WERI-Rb-1 (cell line): Measurements from ENCODE around the gene P2RX5.
"Not testable (repeated sequence)": the region's sequence is repeated elsewhere in the genome, so short reads cannot be mapped to it uniquely, and the experiment has no call there.

ENCODE experiments used
- DNase-seq: peaks from one replicate; pipeline ENCODE4 v3.0.0-alpha.2; 2020
- H3K27ac ChIP-seq: fragments of 250-450 bp; sonication (Bioruptor Pico); 2 replicates; pipeline ENCODE4 v1.5.1; 2020; ENCODE audit warnings: mild to moderate bottlenecking, moderate library complexity
- H3K27me3 ChIP-seq: fragments of 250-450 bp; sonication (Bioruptor Pico); 2 replicates; pipeline ENCODE4 v1.5.1; 2021; ENCODE audit warnings: mild to moderate bottlenecking, low read depth, moderate library complexity; ENCODE audit not compliant: insufficient read depth, severe bottlenecking
- H3K36me3 ChIP-seq: fragments of 250-450 bp; sonication (Bioruptor Pico); 2 replicates; pipeline ENCODE4 v1.5.1; 2020; ENCODE audit warnings: mild to moderate bottlenecking, moderate library complexity
- H3K4me3 ChIP-seq: 2 replicates; pipeline ENCODE4 v1.5.1; 2011; ENCODE audit warnings: low read depth, mild to moderate bottlenecking, control low read depth, low read length
- H3K9me3 ChIP-seq: fragments of 250-450 bp; sonication (Bioruptor Pico); 2 replicates; pipeline ENCODE4 v1.5.1; 2021; ENCODE audit warnings: mild to moderate bottlenecking, moderate library complexity; ENCODE audit not compliant: severe bottlenecking
- TF ChIP-seq, protein P1 (sequence below): IDR thresholded peaks from 2 replicates; pipeline ENCODE4 v1.5.1; 2011; ENCODE audit warnings: low read depth, mild to moderate bottlenecking, control low read depth, inconsistent platforms, low read length

P2RX5 gene

DNA sequence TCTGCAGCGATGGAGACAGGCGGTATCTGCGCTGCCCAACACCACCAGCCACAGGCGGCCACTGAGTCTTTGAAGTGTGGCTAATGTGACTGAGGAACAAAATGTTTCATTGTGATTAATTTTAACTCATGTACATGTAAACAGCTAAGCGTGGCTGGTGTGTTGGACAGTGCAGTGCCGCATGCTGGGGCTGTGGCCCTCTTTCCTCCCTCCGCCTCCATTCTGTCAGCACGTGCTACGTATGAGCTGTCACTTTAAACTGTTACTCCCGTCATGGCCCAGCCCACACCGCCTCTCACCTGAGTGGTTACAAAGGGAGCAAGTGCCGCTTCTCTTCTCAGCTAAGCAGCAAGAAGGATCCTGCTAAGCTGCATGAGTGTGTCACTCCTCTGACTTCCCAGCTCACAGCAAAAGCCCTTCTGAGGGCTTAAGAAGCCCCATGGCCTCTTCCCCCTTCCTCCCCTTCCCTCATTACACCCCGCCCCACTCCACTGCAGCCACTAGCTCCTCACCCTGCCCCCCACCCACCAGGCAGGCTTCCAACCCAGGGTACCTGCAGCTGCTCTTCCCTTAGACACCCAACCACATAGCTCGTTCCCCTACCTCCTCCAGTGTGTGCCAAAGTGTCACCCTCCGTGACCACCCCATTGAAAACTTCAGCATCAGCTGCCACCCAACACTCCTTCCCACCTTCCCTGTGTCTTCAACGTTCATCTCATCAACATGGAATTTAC lies 42.8 kb upstream of the P2RX5 start:
- Histone ChIP-seq H3K36me3 (no peaks in the 10 kb centered on the region), H3K27me3 (no peaks in the 10 kb centered on the region), H3K4me3 (no peak overlapping the region), H3K27ac (no peak overlapping the region), H3K9me3 (no peaks in the 10 kb centered on the region)
- TF ChIP-seq, protein P1, sequence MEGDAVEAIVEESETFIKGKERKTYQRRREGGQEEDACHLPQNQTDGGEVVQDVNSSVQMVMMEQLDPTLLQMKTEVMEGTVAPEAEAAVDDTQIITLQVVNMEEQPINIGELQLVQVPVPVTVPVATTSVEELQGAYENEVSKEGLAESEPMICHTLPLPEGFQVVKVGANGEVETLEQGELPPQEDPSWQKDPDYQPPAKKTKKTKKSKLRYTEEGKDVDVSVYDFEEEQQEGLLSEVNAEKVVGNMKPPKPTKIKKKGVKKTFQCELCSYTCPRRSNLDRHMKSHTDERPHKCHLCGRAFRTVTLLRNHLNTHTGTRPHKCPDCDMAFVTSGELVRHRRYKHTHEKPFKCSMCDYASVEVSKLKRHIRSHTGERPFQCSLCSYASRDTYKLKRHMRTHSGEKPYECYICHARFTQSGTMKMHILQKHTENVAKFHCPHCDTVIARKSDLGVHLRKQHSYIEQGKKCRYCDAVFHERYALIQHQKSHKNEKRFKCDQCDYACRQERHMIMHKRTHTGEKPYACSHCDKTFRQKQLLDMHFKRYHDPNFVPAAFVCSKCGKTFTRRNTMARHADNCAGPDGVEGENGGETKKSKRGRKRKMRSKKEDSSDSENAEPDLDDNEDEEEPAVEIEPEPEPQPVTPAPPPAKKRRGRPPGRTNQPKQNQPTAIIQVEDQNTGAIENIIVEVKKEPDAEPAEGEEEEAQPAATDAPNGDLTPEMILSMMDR, result no peak
- peak; percentile 61 for DNase-seq

GRCh38 chr17:3735515-3735914 lies 39.6 kb upstream of the P2RX5 start:
- Histone ChIP-seq H3K36me3 (no peaks in the 10 kb centered on the region), H3K27me3 (no peaks in the 10 kb centered on the region), H3K4me3 (no peak overlapping the region), H3K9me3 (no peaks in the 10 kb centered on the region), H3K27ac (no peak overlapping the region)
- DNase-seq, result no peak
- TF ChIP-seq, protein P1, result no peak

DNA sequence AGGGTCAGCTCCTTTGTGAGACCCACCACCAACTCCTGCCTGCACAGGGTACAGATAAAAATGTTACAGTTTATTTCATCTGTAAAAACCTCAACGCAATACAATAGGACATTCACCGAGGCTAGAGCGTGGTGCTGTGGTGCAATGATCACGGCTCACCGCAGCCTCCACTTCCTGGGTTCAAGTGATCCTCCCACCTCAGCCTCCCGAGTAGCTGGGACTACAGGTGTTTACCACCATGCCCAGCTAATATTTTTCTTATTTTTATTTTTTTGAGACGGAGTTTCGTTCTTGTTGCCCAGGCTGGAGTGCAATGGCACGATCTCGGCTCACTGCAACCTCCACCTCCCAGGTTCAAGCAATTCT lies 38.9 kb upstream of the P2RX5 start:
- H3K27ac ChIP-seq, H3K4me3 ChIP-seq, DNase-seq, H3K9me3 ChIP-seq, H3K27me3 ChIP-seq, H3K36me3 ChIP-seq: not testable (repeated sequence)

DNA sequence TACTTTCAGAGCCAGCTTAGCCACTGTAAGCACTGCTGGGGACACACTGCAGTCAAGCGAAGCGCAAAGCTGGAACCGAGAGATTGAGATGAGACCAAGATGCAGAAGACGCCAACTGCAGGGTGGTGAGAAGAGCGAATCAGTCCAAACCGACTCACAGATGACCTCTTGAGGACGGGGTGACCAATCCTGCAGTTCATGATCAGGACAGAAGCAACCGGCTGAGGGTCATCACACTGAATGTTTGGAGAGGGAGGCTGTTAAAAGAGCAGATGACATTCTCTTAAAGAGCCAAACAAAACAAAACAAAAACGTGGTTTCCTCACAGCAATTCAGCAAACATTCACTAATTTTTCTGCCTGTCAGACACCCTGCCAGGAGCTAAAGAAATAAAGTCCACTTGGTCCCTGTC lies 36.3 kb upstream of the P2RX5 start:
- no peaks in the 10 kb centered on the region for H3K9me3 ChIP-seq
- H3K36me3 ChIP-seq, result peaks cover 9% of the 10 kb centered on the region
- H3K4me3 ChIP-seq, result no peak overlapping the region
- no peak overlapping the region for H3K27ac ChIP-seq
- DNase-seq, result peak; percentile 22
- TF ChIP-seq, protein P1, result peak; percentile 28
- H3K27me3 ChIP-seq, result no peaks in the 10 kb centered on the region

GRCh38 chr17:3730881-3731429 lies 35.0 kb upstream of the P2RX5 start:
- no peak for DNase-seq
- H3K36me3 ChIP-seq, result peaks cover 20% of the 10 kb centered on the region
- no peak overlapping the region for H3K27ac ChIP-seq
- H3K4me3 ChIP-seq, result no peak overlapping the region
- TF ChIP-seq, protein P1, result no peak
- H3K27me3 ChIP-seq, result no peaks in the 10 kb centered on the region
- no peaks in the 10 kb centered on the region for H3K9me3 ChIP-seq

DNA sequence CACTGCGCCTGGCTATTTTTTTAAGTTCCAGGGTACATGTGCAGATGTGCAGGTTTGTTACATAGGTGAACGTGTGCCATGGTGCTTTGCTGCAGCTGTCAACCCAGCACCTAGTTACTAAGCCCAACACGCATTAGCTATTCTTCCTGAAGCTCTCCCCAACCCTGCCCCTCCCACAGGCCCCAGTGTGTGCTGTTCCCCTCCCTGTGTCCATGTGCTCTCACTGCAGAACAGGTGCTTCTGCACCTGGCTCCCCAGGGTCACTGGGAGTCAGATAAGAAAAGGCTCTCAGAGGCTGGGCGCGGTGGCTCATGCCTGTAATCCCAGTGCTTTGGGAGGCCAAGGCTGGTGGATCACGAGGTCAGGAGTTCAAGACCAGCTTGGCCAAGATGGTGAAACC lies 33.9 kb upstream of the P2RX5 start:
- no peaks in the 10 kb centered on the region for H3K9me3 ChIP-seq
- TF ChIP-seq, protein P1, result no peak
- peak; percentile 19 for DNase-seq
- H3K27ac ChIP-seq, result no peak overlapping the region
- no peak overlapping the region for H3K4me3 ChIP-seq
- peaks cover 23% of the 10 kb centered on the region for H3K36me3 ChIP-seq
- no peaks in the 10 kb centered on the region for H3K27me3 ChIP-seq

DNA sequence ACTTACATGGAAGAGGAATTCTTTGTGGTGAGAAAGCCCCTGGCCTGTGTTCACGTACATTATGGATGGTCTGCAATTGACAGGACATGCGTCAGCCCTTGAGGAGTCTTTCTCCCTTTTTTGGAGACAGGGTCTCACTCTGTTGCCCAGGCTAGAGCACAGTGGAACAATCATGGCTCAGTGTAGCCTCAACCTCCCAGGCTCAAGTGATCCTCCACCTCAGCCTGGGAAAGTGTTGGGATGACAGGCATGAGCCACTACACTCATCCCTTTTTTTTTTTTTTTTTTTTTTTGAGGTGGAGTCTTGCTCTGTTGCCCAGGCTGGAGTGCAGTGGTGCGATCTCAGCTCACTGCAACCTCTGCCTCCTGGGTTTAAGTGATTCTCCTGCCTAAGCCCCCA lies 32.1 kb upstream of the P2RX5 start:
- not testable (repeated sequence) for H3K4me3 ChIP-seq, H3K27ac ChIP-seq, DNase-seq, H3K9me3 ChIP-seq, H3K27me3 ChIP-seq
- H3K36me3 ChIP-seq, result peaks cover 29% of the 10 kb centered on the region
